AG04450 (cell line): ENCODE data around the gene DOK4. TPM values are rescaled to one million over a fixed set of nuclear protein-coding genes. Genes with fewer than 3 reads are reported as not detected.

Experiments
- CTCF ChIA-PET: fragments of 300-600, 350-600 bp; formaldehyde crosslinking; extraction: SDS; loops from one replicate; lab custom pipeline; 2022; ENCODE audit warnings: antibody characterized with exemption, inconsistent platforms; lab: Charles Lee
- POLR2A ChIA-PET: fragments of 350-600 bp; formaldehyde crosslinking; extraction: SDS; loops from one replicate; lab custom pipeline; 2021; ENCODE audit warnings: antibody characterized with exemption, inconsistent platforms; lab: Yijun Ruan, JAX
- DNase-seq: peaks from one replicate; pipeline ENCODE4 v3.0.0-alpha.2; 2011; ENCODE audit warnings: low read depth, low spot score
- H3K27ac ChIP-seq: one replicate; pipeline ENCODE4 v1.5.1; 2012; ENCODE audit warnings: low read depth, low read length, control low read depth
- H3K27me3 ChIP-seq: one replicate; pipeline ENCODE4 v1.6.0; 2012; ENCODE audit warnings: low read length; ENCODE audit not compliant: control insufficient read depth, insufficient read depth
- H3K4me3 ChIP-seq: 2 replicates; pipeline ENCODE4 v1.5.1; 2011; ENCODE audit warnings: mild to moderate bottlenecking, low read depth, low read length, control low read depth
- H3K9me3 ChIP-seq: 2 replicates; pipeline ENCODE4 v1.5.1; 2012; ENCODE audit warnings: low read length; ENCODE audit not compliant: control insufficient read depth, insufficient read depth
- CTCF ChIP-seq: IDR thresholded peaks from 2 replicates; pipeline ENCODE4 v1.5.1; 2011; ENCODE audit warnings: low read depth, low read length, control low read depth, inconsistent platforms
- polyA plus RNA-seq: library from polyadenylated mRNA; depleted of rRNA; stranded (reverse); fragments of >200 nt; gene quantifications from 2 replicates; pipeline ENCODE4 v1.2.3, GENCODE V29; 2011

DOK4 gene
- polyA plus RNA-seq, 1 experiment, result 12.5 TPM

DNA sequence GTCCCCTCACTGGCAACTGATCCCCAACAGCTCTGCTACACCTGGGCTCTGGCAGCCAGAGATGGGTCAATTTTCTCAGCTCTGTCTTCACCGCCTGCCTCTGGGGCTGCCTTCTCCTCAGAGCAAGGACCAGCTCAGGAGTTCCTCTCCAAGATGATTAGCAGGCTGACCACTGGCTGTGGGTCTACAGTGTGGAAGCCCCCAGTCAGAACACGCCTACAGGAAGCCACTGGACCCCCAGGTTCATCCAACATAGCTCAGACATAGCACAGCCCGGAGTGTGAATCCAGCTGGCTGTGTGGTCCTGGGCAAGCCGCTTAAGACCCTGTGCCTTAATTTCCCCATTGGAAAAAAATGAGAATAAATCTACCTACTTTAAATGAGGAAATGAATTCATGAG lies 4.9 kb downstream of the DOK4 start:
- no peaks in the 10 kb centered on the region for H3K27me3 ChIP-seq
- CTCF ChIA-PET, result interaction anchor here (1.0 to 1.1 kb wide), 2 partner anchors 20 to 181 kb away, joined by 3 to 4 read pairs; no protein-coding TSS in a partner anchor
- DNase-seq, result no peak
- H3K27ac ChIP-seq, result no peak overlapping the region
- no peaks in the 10 kb centered on the region; the same call in 1 of the 2 replicates for H3K9me3 ChIP-seq
- POLR2A ChIA-PET, result no interaction called here
- TF ChIP-seq CTCF, result no peak
- no peak overlapping the region for H3K4me3 ChIP-seq

DNA sequence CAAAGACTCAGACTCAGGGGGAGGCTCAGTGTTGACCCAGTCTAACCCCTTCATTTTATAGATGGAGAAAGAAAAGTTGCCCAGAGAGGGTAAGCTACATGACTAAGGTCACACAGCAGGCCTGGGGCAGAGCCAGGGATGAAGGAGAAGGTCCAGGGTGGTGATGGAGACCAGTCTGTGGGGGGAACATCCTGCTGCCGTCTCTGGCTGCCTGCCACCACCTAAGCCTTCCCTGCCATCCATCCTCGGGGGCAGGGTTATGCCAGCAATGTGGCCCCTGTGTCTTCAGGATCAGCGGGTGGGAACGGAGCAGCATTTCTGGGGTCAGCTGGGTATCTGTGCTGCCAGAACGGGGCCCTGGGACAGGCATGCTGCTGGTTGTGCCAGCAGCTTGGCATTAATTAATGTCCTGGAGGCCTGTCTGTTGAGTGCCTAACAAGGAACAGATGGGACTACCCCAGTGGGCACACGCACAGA lies 5.5 kb downstream of the DOK4 start:
- ChIA-PET POLR2A (no interaction called here), CTCF (interaction anchor here (1.0 to 1.1 kb wide), 2 partner anchors 19 to 180 kb away, joined by 3 to 4 read pairs; no protein-coding TSS in a partner anchor)
- Histone ChIP-seq H3K9me3 (no peaks in the 10 kb centered on the region; the same call in 1 of the 2 replicates), H3K27ac (no peak overlapping the region), H3K27me3 (no peaks in the 10 kb centered on the region), H3K4me3 (no peak overlapping the region)
- no peak for DNase-seq
- TF ChIP-seq CTCF, result no peak

- Histone ChIP-seq H3K27ac (no peak overlapping the region), H3K4me3 (peak overlapping the region; percentile 63), H3K9me3 (no peaks in the 10 kb centered on the region; the same call in 1 of the 2 replicates), H3K27me3 (no peaks in the 10 kb centered on the region)
- CTCF ChIA-PET, result interaction anchor here (0.5 to 1.8 kb wide), 4 partner anchors 18 to 63 kb away, joined by 3 to 9 read pairs (median 3); partner anchors contain the start of gene POLR2C
- no peak for TF ChIP-seq CTCF
- POLR2A ChIA-PET, result interaction anchor here (0.6 kb wide), 1 partner anchor 19 kb away, joined by 3 read pairs; no protein-coding TSS in a partner anchor
- no peak for DNase-seq
Observed at GRCh38 chr16:57479976-57480753, 6.1 kb downstream of the DOK4 start.

DNA sequence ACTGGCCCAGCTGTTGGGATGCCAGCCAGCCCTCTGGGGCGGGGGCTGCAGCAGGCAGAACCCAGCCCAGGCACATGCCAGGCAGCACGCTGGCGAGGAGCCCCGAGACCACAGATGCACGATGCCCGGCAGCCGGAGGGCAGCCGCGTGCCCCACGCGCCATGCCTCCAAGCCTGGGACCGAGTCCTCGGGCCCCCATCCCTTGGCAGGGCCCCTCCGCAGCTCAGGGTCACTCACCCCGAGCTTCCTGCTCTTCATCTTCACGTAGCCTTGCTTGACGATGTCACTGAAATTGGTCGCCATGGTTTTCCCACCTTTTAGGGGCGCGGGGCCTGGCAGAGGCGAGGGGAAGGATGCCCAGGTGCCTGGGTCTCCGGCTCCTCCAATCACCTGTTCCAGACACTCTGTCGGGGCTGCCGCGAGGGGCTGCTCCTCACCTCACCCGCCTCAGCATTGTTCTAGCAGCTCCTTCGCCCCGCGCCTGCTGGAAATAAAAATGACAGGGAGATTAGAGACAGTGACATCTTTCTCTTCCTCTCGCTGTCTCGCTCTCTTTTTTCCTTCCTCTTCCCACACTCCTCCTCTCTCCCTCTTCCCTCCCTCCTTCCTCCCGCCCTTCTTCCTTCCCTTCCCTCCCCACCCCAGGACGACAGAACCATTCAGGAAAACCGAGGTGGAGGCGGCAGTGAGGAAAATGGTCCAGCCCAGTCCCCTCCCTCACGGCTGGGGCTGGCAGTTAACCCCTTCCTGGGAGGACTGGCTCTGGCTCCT lies 6.9 kb downstream of the DOK4 start:
- DNase-seq, result no peak
- Histone ChIP-seq H3K9me3 (no peaks in the 10 kb centered on the region; the same call in 1 of the 2 replicates), H3K4me3 (peak overlapping the region; percentile 63), H3K27ac (no peak overlapping the region), H3K27me3 (no peaks in the 10 kb centered on the region)
- TF ChIP-seq CTCF, result no peak
- CTCF ChIA-PET, result interaction anchor here (0.5 to 1.8 kb wide), 4 partner anchors 17 to 63 kb away, joined by 3 to 9 read pairs (median 4); partner anchors contain the start of gene POLR2C
- POLR2A ChIA-PET, result interaction anchor here (0.6 kb wide), 1 partner anchor 20 kb away, joined by 3 read pairs; no protein-coding TSS in a partner anchor
